SJSA1 (cell line): ENCODE measurements around the gene CCR7. TPM values are rescaled to one million over a fixed set of nuclear protein-coding genes. Genes with fewer than 3 reads are reported as not detected.
A peak's percentile ranks its signal among the peaks of the same experiment; 100 is the strongest.
"Not testable (repeated sequence)": the region's sequence is repeated elsewhere in the genome, so short reads cannot be mapped to it uniquely, and the experiment has no call there.

ENCODE experiments used
- DNase-seq, 2 experiments: peaks; one replicate each; pipeline ENCODE4 v3.0.0-alpha.2; 2015 to 2020; ENCODE audit warnings: low spot score in 2 of 2, low read depth in 1 of 2
- H3K27ac ChIP-seq: fragments of 250-450 bp; sonication (Bioruptor Pico); 2 replicates; pipeline ENCODE4 v1.5.1; 2020; ENCODE audit warnings: mild to moderate bottlenecking, moderate library complexity
- H3K27me3 ChIP-seq: fragments of 250-450 bp; sonication (Bioruptor Pico); replicated peaks from 2 replicates; pipeline ENCODE4 v1.5.1; 2020; ENCODE audit warnings: mild to moderate bottlenecking, moderate library complexity
- H3K36me3 ChIP-seq: fragments of 250-450 bp; sonication (Bioruptor Pico); 2 replicates; pipeline ENCODE4 v1.5.1; 2020; ENCODE audit warnings: mild to moderate bottlenecking
- H3K4me1 ChIP-seq: fragments of 250-450 bp; sonication (Bioruptor Pico); replicated peaks from 2 replicates; pipeline ENCODE4 v1.6.1; 2021; ENCODE audit warnings: mild to moderate bottlenecking
- H3K4me3 ChIP-seq: fragments of 250-450 bp; sonication (Bioruptor Pico); 2 replicates; pipeline ENCODE4 v1.5.1; 2020; ENCODE audit warnings: mild to moderate bottlenecking
- H3K9me3 ChIP-seq: fragments of 250-450 bp; sonication (Bioruptor Pico); replicated peaks from 2 replicates; pipeline ENCODE4 v1.5.1; 2020; ENCODE audit warnings: mild to moderate bottlenecking
- total RNA-seq: library from RNA; depleted of rRNA; stranded (reverse); fragments of >200 nt; shearing (Covaris generic); gene quantifications from 2 replicates; pipeline ENCODE4 v1.2.3, GENCODE V29; 2014

CCR7 gene
- total RNA-seq, 1 experiment from 2014 or later, result not detected

GRCh38 chr17:40554646-40555295 is 10.5 kb downstream of the CCR7 start:
- H3K36me3 ChIP-seq, result no peaks in the 10 kb centered on the region
- H3K4me1 ChIP-seq, result peaks cover 46% of the 10 kb centered on the region
- H3K27me3 ChIP-seq, result no peaks in the 10 kb centered on the region
- no peak overlapping the region for H3K27ac ChIP-seq
- no peak overlapping the region for H3K4me3 ChIP-seq
- no peaks in the 10 kb centered on the region for H3K9me3 ChIP-seq
- peak in 1 of 2 experiments; percentile 36 for DNase-seq

- no peak overlapping the region for H3K4me3 ChIP-seq
- H3K4me1 ChIP-seq, result peaks cover 55% of the 10 kb centered on the region
- peak; percentile 20 to 39 for DNase-seq
- H3K27me3 ChIP-seq, result no peaks in the 10 kb centered on the region
- no peak overlapping the region for H3K27ac ChIP-seq
- no peaks in the 10 kb centered on the region for H3K9me3 ChIP-seq
- H3K36me3 ChIP-seq, result no peaks in the 10 kb centered on the region
Measured at GRCh38 chr17:40553694-40554534, 11.4 kb downstream of the CCR7 start.

- peaks cover 59% of the 10 kb centered on the region for H3K4me1 ChIP-seq
- H3K4me3 ChIP-seq, result no peak overlapping the region
- H3K27me3 ChIP-seq, result no peaks in the 10 kb centered on the region
- no peaks in the 10 kb centered on the region for H3K36me3 ChIP-seq
- DNase-seq, result peak in 1 of 2 experiments; percentile 34
- H3K9me3 ChIP-seq, result no peaks in the 10 kb centered on the region
- peak overlapping the region; percentile 50 for H3K27ac ChIP-seq
Measured at GRCh38 chr17:40552806-40553693, 12.2 kb downstream of the CCR7 start.

GRCh38 chr17:40551879-40552768 is 13.1 kb downstream of the CCR7 start:
- Histone ChIP-seq H3K9me3 (no peaks in the 10 kb centered on the region), H3K4me1 (peaks cover 67% of the 10 kb centered on the region), H3K27me3 (no peaks in the 10 kb centered on the region), H3K36me3 (no peaks in the 10 kb centered on the region), H3K4me3 (no peak overlapping the region), H3K27ac (peak overlapping the region; percentile 50)
- peak; percentile 74 to 76 for DNase-seq

GRCh38 chr17:40551091-40551878 is 14.0 kb downstream of the CCR7 start:
- H3K9me3 ChIP-seq, result no peaks in the 10 kb centered on the region
- H3K36me3 ChIP-seq, result no peaks in the 10 kb centered on the region
- H3K4me3 ChIP-seq, result no peak overlapping the region
- DNase-seq, result peak; percentile 43 to 52
- H3K4me1 ChIP-seq, result peaks cover 68% of the 10 kb centered on the region
- peak overlapping the region; percentile 50 for H3K27ac ChIP-seq
- no peaks in the 10 kb centered on the region for H3K27me3 ChIP-seq

GRCh38 chr17:40550608-40551007 is 14.7 kb downstream of the CCR7 start:
- peak in 1 of 2 experiments; percentile 47 for DNase-seq
- no peaks in the 10 kb centered on the region for H3K36me3 ChIP-seq
- H3K4me1 ChIP-seq, result peaks cover 68% of the 10 kb centered on the region
- no peaks in the 10 kb centered on the region for H3K9me3 ChIP-seq
- H3K4me3 ChIP-seq, result no peak overlapping the region
- H3K27me3 ChIP-seq, result no peaks in the 10 kb centered on the region
- peak overlapping the region; percentile 50; the same call in 1 of the 2 replicates for H3K27ac ChIP-seq

DNA sequence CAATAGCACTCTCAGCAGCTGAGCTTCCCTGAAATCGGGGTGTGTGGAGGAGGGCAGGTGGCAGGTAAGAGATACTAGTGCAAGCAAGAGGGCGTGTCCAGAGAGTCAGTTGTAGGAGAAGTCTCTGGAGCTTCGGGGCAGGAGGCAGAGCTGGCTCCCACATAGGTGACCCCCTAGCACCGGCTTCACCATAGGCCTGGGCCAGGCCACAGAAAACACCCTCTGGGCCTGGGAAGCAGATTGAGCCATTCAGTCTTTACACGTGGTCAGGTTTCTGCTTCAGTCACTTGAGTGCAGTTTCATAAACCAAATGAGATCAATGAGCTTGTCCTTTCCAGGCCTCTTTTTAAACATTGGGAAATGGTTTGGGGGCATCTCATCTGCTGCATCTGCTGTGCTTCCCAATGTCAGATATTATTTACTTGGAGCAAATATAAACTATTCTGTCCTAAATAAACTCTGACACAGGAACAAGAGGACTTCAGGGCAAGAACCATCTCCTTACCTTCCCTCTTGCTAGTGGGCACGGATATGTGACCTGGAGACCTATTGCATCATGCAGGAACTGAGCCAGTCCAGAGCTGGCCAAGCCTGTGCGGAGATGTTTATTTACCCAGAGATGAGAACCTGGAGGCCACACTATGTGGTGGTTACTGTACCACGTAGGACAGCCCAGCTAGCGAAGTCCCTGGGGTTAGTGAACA is 16.1 kb downstream of the CCR7 start:
- Histone ChIP-seq H3K36me3 (no peaks in the 10 kb centered on the region), H3K27me3 (no peaks in the 10 kb centered on the region), H3K9me3 (no peaks in the 10 kb centered on the region), H3K4me3 (no peak overlapping the region), H3K27ac (peak overlapping the region; percentile 25; the same call in 1 of the 2 replicates), H3K4me1 (peaks cover 65% of the 10 kb centered on the region)
- DNase-seq, result peak in 1 of 2 experiments; percentile 49

GRCh38 chr17:40548491-40548981 is 16.7 kb downstream of the CCR7 start:
- peaks cover 59% of the 10 kb centered on the region for H3K4me1 ChIP-seq
- H3K27me3 ChIP-seq, result no peaks in the 10 kb centered on the region
- peak in 1 of 2 experiments; percentile 28 for DNase-seq
- H3K4me3 ChIP-seq, result no peak overlapping the region
- H3K36me3 ChIP-seq, result no peaks in the 10 kb centered on the region
- H3K27ac ChIP-seq, result no peak overlapping the region
- H3K9me3 ChIP-seq, result no peaks in the 10 kb centered on the region

GRCh38 chr17:40547785-40548478 is 17.3 kb downstream of the CCR7 start:
- H3K27ac ChIP-seq, result no peak overlapping the region
- DNase-seq, result no peak
- no peaks in the 10 kb centered on the region for H3K9me3 ChIP-seq
- peaks cover 54% of the 10 kb centered on the region for H3K4me1 ChIP-seq
- no peaks in the 10 kb centered on the region for H3K36me3 ChIP-seq
- no peaks in the 10 kb centered on the region for H3K27me3 ChIP-seq
- no peak overlapping the region for H3K4me3 ChIP-seq

DNA sequence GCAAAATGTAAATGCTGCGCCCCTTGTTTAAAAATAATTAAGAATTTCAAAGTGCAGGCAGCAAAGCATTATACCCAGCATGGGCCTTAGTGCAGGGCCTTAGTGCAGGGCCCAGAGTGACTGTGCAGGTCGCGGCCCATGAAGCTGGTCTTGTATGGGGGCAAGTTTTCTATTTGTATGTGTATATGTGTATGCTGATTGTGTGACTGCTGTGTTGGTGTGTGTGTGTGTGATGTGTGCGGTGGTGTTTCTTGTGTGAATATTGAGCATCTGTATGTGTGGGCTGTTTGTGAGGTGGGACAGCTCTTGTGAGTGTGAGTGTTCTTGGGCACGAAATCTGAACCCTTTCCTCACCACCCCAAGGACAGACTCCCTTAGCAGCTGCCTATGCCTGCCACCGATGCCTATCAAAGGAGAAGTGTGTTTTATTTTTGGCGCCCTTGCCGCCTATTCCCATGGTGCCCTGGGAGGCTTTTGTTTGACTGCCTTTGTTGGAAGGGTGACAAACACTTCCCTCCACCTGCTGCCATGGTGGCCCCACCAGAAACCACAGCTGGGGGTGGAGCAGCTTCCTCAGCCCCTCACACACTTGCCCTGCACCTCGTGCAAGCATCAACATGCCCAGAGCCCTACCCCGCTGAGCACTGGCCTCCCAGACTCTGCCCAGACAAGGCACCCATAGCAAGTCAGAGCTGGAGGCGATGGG is 18.0 kb downstream of the CCR7 start:
- peaks cover 50% of the 10 kb centered on the region for H3K4me1 ChIP-seq
- peak; percentile 12 to 50 for DNase-seq
- H3K36me3 ChIP-seq, result no peaks in the 10 kb centered on the region
- no peak overlapping the region for H3K4me3 ChIP-seq
- no peaks in the 10 kb centered on the region for H3K27me3 ChIP-seq
- H3K27ac ChIP-seq, result no peak overlapping the region
- no peaks in the 10 kb centered on the region for H3K9me3 ChIP-seq

DNA sequence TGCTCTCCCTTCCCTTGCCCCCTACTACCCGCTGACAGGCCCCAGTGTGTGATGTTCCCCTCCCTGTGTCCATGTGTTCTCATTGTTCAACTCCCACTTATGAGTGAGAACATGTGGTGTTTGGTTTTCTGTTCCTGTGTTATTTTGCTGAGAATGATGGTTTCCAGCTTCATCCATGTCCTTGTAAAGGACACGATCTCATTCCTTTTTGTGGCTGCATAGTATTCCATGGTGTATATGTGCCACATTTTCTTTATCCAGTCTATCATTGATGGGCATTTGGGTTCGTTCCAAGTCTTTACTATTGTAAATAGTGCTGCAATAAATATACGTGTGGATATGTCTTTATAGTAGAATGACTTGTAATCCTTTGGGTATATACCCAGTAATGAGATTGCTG is 18.8 kb downstream of the CCR7 start:
- H3K27me3 ChIP-seq, H3K27ac ChIP-seq, H3K4me3 ChIP-seq, H3K9me3 ChIP-seq, H3K36me3 ChIP-seq: not testable (repeated sequence)
- DNase-seq, result peak in 1 of 2 experiments; percentile 16
- H3K4me1 ChIP-seq, result peaks cover 43% of the 10 kb centered on the region
